DOHH2 (cell line): ENCODE results near the gene NT5C1B.

Experiments
- CTCF ChIP-seq: fragments of 200-600 bp; sonication (generic); IDR thresholded peaks from one replicate; pipeline ENCODE4 v1.5.1; 2014; ENCODE audit warnings: antibody characterized with exemption, mild to moderate bottlenecking, low read depth, low read length; ENCODE audit not compliant: poor library complexity, severe bottlenecking
- EZH2phosphoT487 ChIP-seq: fragments of 200-600 bp; sonication (generic); IDR thresholded peaks from 2 replicates; pipeline ENCODE4 v1.6.1; 2017; ENCODE audit warnings: borderline replicate concordance, mild to moderate bottlenecking, antibody characterized with exemption, low read length, moderate library complexity, mixed read lengths

GRCh38 chr2:18525852-18526251, 63.5 kb downstream of the NT5C1B start:
- TF ChIP-seq CTCF (no peak), EZH2phosphoT487 (no peak)
